Cerebellar nuclear complex (tissue), 1 donor: Measurements from ENCODE around the gene STRIT1.
"Not testable (repeated sequence)": the region's sequence is repeated elsewhere in the genome, so short reads cannot be mapped to it uniquely, and the experiment has no call there.

ENCODE experiments used
- DNase-seq, 2 experiments: peaks; one replicate each; lab custom pipeline; 2025; lab: John Stamatoyannopoulos, UW

Gene STRIT1

GRCh38 chr3:155313300-155313699, 19.8 kb upstream of the STRIT1 start:
- no peak for DNase-seq

- no peak for DNase-seq
Measured at GRCh38 chr3:155312781-155313180, 19.3 kb upstream of the STRIT1 start.

GRCh38 chr3:155309581-155309980, 16.1 kb upstream of the STRIT1 start:
- DNase-seq, result no peak

GRCh38 chr3:155308831-155309230, 15.3 kb upstream of the STRIT1 start:
- DNase-seq, result no peak

- no peak for DNase-seq
Measured at GRCh38 chr3:155307183-155307582, 13.7 kb upstream of the STRIT1 start.

GRCh38 chr3:155304394-155304793, 10.9 kb upstream of the STRIT1 start:
- DNase-seq, result no peak

GRCh38 chr3:155303540-155304097, 10.1 kb upstream of the STRIT1 start:
- no peak for DNase-seq

GRCh38 chr3:155302891-155303290, 9.4 kb upstream of the STRIT1 start:
- DNase-seq, result no peak

GRCh38 chr3:155302481-155302880, 9.0 kb upstream of the STRIT1 start:
- DNase-seq, result no peak

GRCh38 chr3:155297100-155297499, 3.6 kb upstream of the STRIT1 start:
- no peak for DNase-seq

GRCh38 chr3:155296413-155296812, 2.9 kb upstream of the STRIT1 start:
- no peak for DNase-seq

GRCh38 chr3:155292693-155293092, 790 bp downstream of the STRIT1 start:
- DNase-seq, result no peak

GRCh38 chr3:155292133-155292532, 1.4 kb downstream of the STRIT1 start:
- DNase-seq, result no peak

GRCh38 chr3:155286736-155287135, 6.7 kb downstream of the STRIT1 start:
- no peak for DNase-seq

- DNase-seq, result no peak
Measured at GRCh38 chr3:155285936-155286335, 7.5 kb downstream of the STRIT1 start.

- no peak for DNase-seq
Measured at GRCh38 chr3:155283092-155284056, 10.1 kb downstream of the STRIT1 start.

GRCh38 chr3:155282385-155283091, 10.9 kb downstream of the STRIT1 start:
- DNase-seq, result no peak

GRCh38 chr3:155281912-155282311, 11.6 kb downstream of the STRIT1 start:
- no peak for DNase-seq

- not testable (repeated sequence) for DNase-seq
Measured at GRCh38 chr3:155276089-155276488, 17.4 kb downstream of the STRIT1 start.

GRCh38 chr3:155275159-155275754, 18.2 kb downstream of the STRIT1 start:
- DNase-seq, result not testable (repeated sequence)

GRCh38 chr3:155274435-155274834, 19.0 kb downstream of the STRIT1 start:
- DNase-seq, result not testable (repeated sequence)

GRCh38 chr3:155271343-155271613, 22.2 kb downstream of the STRIT1 start:
- no peak for DNase-seq
